Right atrium auricular region (tissue), 2 donors: ENCODE results near the gene DCAF5. TPM values are rescaled to one million over a fixed set of nuclear protein-coding genes. Genes with fewer than 3 reads are reported as not detected.

Source experiments
- DNase-seq: peaks from one replicate; pipeline ENCODE4 v3.0.0-alpha.2; 2019; ENCODE audit warnings: low spot score
- H3K27ac ChIP-seq, 2 donors: fragments of 200-600 bp; sonication (generic); 1 replicate in 1 of 2; 2 replicates in 1 of 2; pipeline ENCODE4 v1.5.1; 2016 to 2019
- H3K27me3 ChIP-seq, 2 donors: fragments of 200-600 bp; sonication (generic); one replicate each; pipeline versions ENCODE4 v1.5.1 to v1.6.0; 2017 to 2019
- H3K36me3 ChIP-seq: fragments of 200-600 bp; sonication (generic); one replicate; pipeline ENCODE4 v1.5.1; 2016
- H3K4me1 ChIP-seq, 2 donors: fragments of 200-600 bp; sonication (generic); one replicate each; pipeline versions ENCODE4 v1.5.1 to v1.6.0; 2017 to 2019
- H3K4me3 ChIP-seq, 2 donors: fragments of 200-600 bp; sonication (generic); 1 replicate in 1 of 2; 2 replicates in 1 of 2; pipeline ENCODE4 v1.5.1; 2017 to 2019; ENCODE audit warnings: mild to moderate bottlenecking in 1 of 2, moderate library complexity in 1 of 2
- H3K9me3 ChIP-seq, 2 donors: fragments of 200-600 bp; sonication (generic); one replicate each; pipeline ENCODE4 v1.5.1; 2019
- CTCF ChIP-seq, 2 donors: fragments of 200-600 bp; sonication (generic); IDR thresholded peaks; one replicate each; pipeline ENCODE4 v1.5.1; 2019; ENCODE audit warnings: antibody characterized with exemption in 2 of 2
- total RNA-seq, 2 donors: library from RNA; depleted of rRNA; stranded (reverse); fragments of >200 nt; gene quantifications; one replicate each; pipeline ENCODE4 v1.1.0, GENCODE V29; 2016

The DCAF5 gene
- total RNA-seq, 2 donors from 2014 or later = 33.1 to 38.8 TPM

GRCh38 chr14:69161590-69161989, 8.7 kb upstream of the DCAF5 start:
- TF ChIP-seq CTCF (IDR thresholded peaks at IDR 0.05) = no peak
- no peak for DNase-seq

GRCh38 chr14:69156224-69156623, 3.3 kb upstream of the DCAF5 start:
- Histone ChIP-seq H3K4me1 (peaks cover 0 to 7% of the 10 kb centered on the region in 2 donors), H3K27me3 (no peaks in the 10 kb centered on the region), H3K27ac (no peak overlapping the region), H3K36me3 (no peaks in the 10 kb centered on the region), H3K9me3 (no peaks in the 10 kb centered on the region), H3K4me3 (no peak overlapping the region)
- TF ChIP-seq CTCF (IDR thresholded peaks at IDR 0.05) = no peak
- no peak for DNase-seq

More at GRCh38 chr14:69161590-69161989, 8.7 kb upstream of the DCAF5 start:
- Histone ChIP-seq H3K27ac (no peak overlapping the region), H3K4me1 (no peaks in the 10 kb centered on the region), H3K4me3 (no peak overlapping the region), H3K9me3 (no peaks in the 10 kb centered on the region), H3K27me3 (no peaks in the 10 kb centered on the region), H3K36me3 (no peaks in the 10 kb centered on the region)

- no peaks in the 10 kb centered on the region for H3K27me3 ChIP-seq
- no peak for DNase-seq
- H3K4me1 ChIP-seq = peaks cover 0 to 21% of the 10 kb centered on the region in 2 donors
- no peak overlapping the region for H3K27ac ChIP-seq
- H3K9me3 ChIP-seq = no peaks in the 10 kb centered on the region
- no peaks in the 10 kb centered on the region for H3K36me3 ChIP-seq
- TF ChIP-seq CTCF (IDR thresholded peaks at IDR 0.05) = no peak
- no peak overlapping the region for H3K4me3 ChIP-seq
Observed at GRCh38 chr14:69154779-69155178, 1.9 kb upstream of the DCAF5 start.

- H3K9me3 ChIP-seq = no peaks in the 10 kb centered on the region
- peaks cover 0 to 23% of the 10 kb centered on the region in 2 donors for H3K4me1 ChIP-seq
- peaks cover 2% of the 10 kb centered on the region for H3K36me3 ChIP-seq
- TF ChIP-seq CTCF (IDR thresholded peaks at IDR 0.05) = no peak
- H3K27me3 ChIP-seq = no peaks in the 10 kb centered on the region
- peak overlapping the region; percentile 98 for H3K27ac ChIP-seq
- peak; percentile 67 for DNase-seq
- peak overlapping the region; percentile 81 to 96 for H3K4me3 ChIP-seq
Observed at GRCh38 chr14:69153873-69154270, 953 bp upstream of the DCAF5 start.

- Histone ChIP-seq H3K36me3 (peaks cover 5% of the 10 kb centered on the region), H3K4me3 (peak overlapping the region; percentile 81 to 96), H3K4me1 (peaks cover 0 to 27% of the 10 kb centered on the region in 2 donors), H3K27me3 (no peaks in the 10 kb centered on the region), H3K27ac (peak overlapping the region; percentile 98), H3K9me3 (no peaks in the 10 kb centered on the region)
- DNase-seq = no peak
- TF ChIP-seq CTCF (IDR thresholded peaks at IDR 0.05) = peak in 1 of 2 donors; percentile 16
Observed at GRCh38 chr14:69153152-69153872, 393 bp upstream of the DCAF5 start.
